IMR-90 (cell line): ENCODE results near the gene AUNIP. TPM values are rescaled to one million over a fixed set of nuclear protein-coding genes. Genes with fewer than 3 reads are reported as not detected.

ENCODE experiments used
- ATAC-seq: fragments of 200-7000 bp; cut with Tn5 transposase; 2 replicates; pipeline ENCODE4 v1.9.1; 2020; ENCODE audit warnings: low read depth, mild to moderate bottlenecking, moderate library complexity
- BruUV-seq: library from RNA; stranded (reverse); fragments of 400-500 nt; replicated peaks from 2 replicates; lab custom pipeline; 2021; lab: Mats Ljungman, UMichigan
- CTCF ChIA-PET: fragments of 300-600 bp; formaldehyde crosslinking; extraction: SDS; loops from one replicate; lab custom pipeline; 2021; ENCODE audit warnings: antibody characterized with exemption; lab: Yijun Ruan, JAX
- POLR2A ChIA-PET: fragments of 300-600 bp; sonication (Branson Sonifier 250); formaldehyde crosslinking; loops from one replicate; lab custom pipeline; 2022; ENCODE audit warnings: antibody characterized with exemption; ENCODE audit not compliant: unreplicated experiment; lab: Charles Lee
- DNase-seq: peaks from one replicate; pipeline ENCODE4 v3.0.0; 2013
- H2AFZ ChIP-seq: replicated peaks from 2 replicates; pipeline ENCODE3; 2013; ENCODE audit warnings: low read length, mild to moderate bottlenecking; ENCODE audit not compliant: poor library complexity
- H2AK5ac ChIP-seq: 2 replicates; pipeline ENCODE4 v1.6.1; 2013; ENCODE audit warnings: low read depth, low read length, inconsistent platforms
- H2AK9ac ChIP-seq: replicated peaks from 2 replicates; pipeline ENCODE3; 2013; ENCODE audit warnings: mild to moderate bottlenecking, low read depth, low read length, moderate library complexity; ENCODE audit not compliant: poor library complexity
- H2BK120ac ChIP-seq: 2 replicates; pipeline ENCODE4 v1.6.1; 2013; ENCODE audit warnings: low read depth, low read length, inconsistent platforms
- H2BK15ac ChIP-seq: 3 replicates; pipeline ENCODE4 v1.6.1; 2013; ENCODE audit warnings: low read depth, low read length, inconsistent platforms
- H2BK20ac ChIP-seq: 2 replicates; pipeline ENCODE4 v1.6.1; 2013; ENCODE audit warnings: low read depth, mild to moderate bottlenecking, inconsistent platforms, low read length, moderate library complexity
- H2BK5ac ChIP-seq: 2 replicates; pipeline ENCODE4 v1.6.1; 2013; ENCODE audit warnings: mild to moderate bottlenecking, low read depth, low read length, inconsistent platforms; ENCODE audit not compliant: poor library complexity, severe bottlenecking
- H3K14ac ChIP-seq: replicated peaks from 2 replicates; pipeline ENCODE4 v1.6.1; 2013; ENCODE audit warnings: low read depth, low read length, inconsistent platforms
- H3K18ac ChIP-seq: 2 replicates; pipeline ENCODE4 v1.6.1; 2013; ENCODE audit warnings: low read depth, low read length, control low read depth
- H3K23ac ChIP-seq: 2 replicates; pipeline ENCODE4 v1.6.1; 2013; ENCODE audit warnings: low read depth, low read length, inconsistent platforms
- H3K27ac ChIP-seq: 2 replicates; pipeline ENCODE4 v1.5.1; 2013; ENCODE audit warnings: mild to moderate bottlenecking, control low read depth, low read length; ENCODE audit not compliant: insufficient read depth
- H3K27me3 ChIP-seq: 2 replicates; pipeline ENCODE4 v1.6.1; 2013; ENCODE audit warnings: low read length; ENCODE audit not compliant: control insufficient read depth, insufficient read depth
- H3K36me3 ChIP-seq: 2 replicates; pipeline ENCODE4 v1.6.1; 2013; ENCODE audit warnings: low read length, mixed read lengths; ENCODE audit not compliant: control insufficient read depth, insufficient read depth
- H3K4ac ChIP-seq: 2 replicates; pipeline ENCODE4 v1.6.1; 2013; ENCODE audit warnings: low read depth, low read length, inconsistent platforms
- H3K4me1 ChIP-seq: 2 replicates; pipeline ENCODE4 v1.6.1; 2013; ENCODE audit warnings: low read length, mixed read lengths; ENCODE audit not compliant: control insufficient read depth, insufficient read depth
- H3K4me2 ChIP-seq: 2 replicates; pipeline ENCODE4 v1.6.1; 2013; ENCODE audit warnings: low read depth, mild to moderate bottlenecking, control low read depth, low read length, moderate library complexity
- H3K4me3 ChIP-seq: 2 replicates; pipeline ENCODE4 v1.5.1; 2013; ENCODE audit warnings: low read depth, mild to moderate bottlenecking, control low read depth, low read length, moderate library complexity; ENCODE audit not compliant: insufficient read depth
- H3K56ac ChIP-seq: 2 replicates; pipeline ENCODE4 v1.6.1; 2013; ENCODE audit warnings: low read length, inconsistent platforms; ENCODE audit not compliant: insufficient read depth; ENCODE audit errors: extremely low read depth
- H3K79me1 ChIP-seq, 2 experiments: 2 replicates each; pipeline ENCODE4 v1.6.1; 2013; ENCODE audit warnings: low read length in 2 of 2, inconsistent platforms in 1 of 2, low read depth in 1 of 2
- H3K9ac ChIP-seq: 2 replicates; pipeline ENCODE4 v1.6.1; 2013; ENCODE audit warnings: low read depth, low read length, control low read depth
- H3K9me1 ChIP-seq: 2 replicates; pipeline ENCODE4 v1.6.1; 2013; ENCODE audit warnings: low read length, inconsistent platforms; ENCODE audit not compliant: insufficient read depth
- H3K9me3 ChIP-seq: 2 replicates; pipeline ENCODE4 v1.6.1; 2013; ENCODE audit warnings: low read length; ENCODE audit not compliant: control insufficient read depth, insufficient read depth
- H4K20me1 ChIP-seq: 2 replicates; pipeline ENCODE4 v1.6.1; 2013; ENCODE audit warnings: low read length, inconsistent platforms; ENCODE audit not compliant: insufficient read depth
- H4K5ac ChIP-seq: 2 replicates; pipeline ENCODE4 v1.6.1; 2013; ENCODE audit warnings: mild to moderate bottlenecking, low read depth, low read length, control low read depth
- H4K8ac ChIP-seq, 2 experiments: 2 replicates each; pipeline ENCODE4 v1.6.1; 2013; ENCODE audit warnings: low read depth in 2 of 2, low read length in 2 of 2, control low read depth in 1 of 2, inconsistent platforms in 1 of 2
- H4K91ac ChIP-seq: 2 replicates; pipeline ENCODE4 v1.6.1; 2013; ENCODE audit warnings: low read depth, low read length, inconsistent platforms; ENCODE audit not compliant: insufficient read depth
- CHD1 ChIP-seq: IDR thresholded peaks from 2 replicates; pipeline ENCODE4 v1.6.1; 2012; ENCODE audit warnings: low read depth, low read length, improper control_type of control experiment
- MXI1 ChIP-seq: IDR thresholded peaks from 2 replicates; pipeline ENCODE4 v1.6.1; 2012; ENCODE audit warnings: low read depth, mild to moderate bottlenecking, low read length, moderate library complexity, borderline replicate concordance
- WGBS, 2 experiments: methylation state at CpG; one replicate each; pipeline versions ENCODE4 v1.1.5 to v1.1.7; 2013; ENCODE audit warnings: missing lambda C conversion rate in 2 of 2; ENCODE audit not compliant: insufficient read length in 1 of 2; ENCODE audit errors: extremely low coverage in 2 of 2; 5-methylcytosine and 5-hydroxymethylcytosine counted together
- dilution Hi-C: fragments of 300-500 bp; cut with HindIII; formaldehyde crosslinking; loops from one replicate; pipeline ENCODE4 v1.14.3; 2018; ENCODE audit warnings: low sequenced_read_pairs; ENCODE audit not compliant: unreplicated experiment
- in situ Hi-C: fragments of 300-500 bp; cut with MboI; formaldehyde crosslinking; loops from 3 replicates; pipeline ENCODE4 v1.14.3; 2019; ENCODE audit warnings: low sequenced_read_pairs, inconsistent platforms, mixed read lengths
- intact Hi-C: fragments of 100-400 bp; cut with micrococcal nuclease; formaldehyde crosslinking; loops from 2 replicates; pipeline ENCODE4 v1.10.0; 2022
- polyA plus RNA-seq, 3 experiments: library from polyadenylated mRNA; depleted of rRNA; stranded (reverse); fragments of >200 nt; gene quantifications; 2 replicates each; pipeline ENCODE4 v1.2.3, GENCODE V29; 2012; ENCODE audit warnings: low replicate concordance in 1 of 3
- total RNA-seq: library from RNA; depleted of rRNA; stranded (reverse); fragments of >200 nt; gene quantifications from 2 replicates; pipeline ENCODE4 v1.2.3, GENCODE V29; 2012

Gene AUNIP
- total and polyA plus RNA-seq, 2 of the 4 experiments (the other 2 are of a cell fraction): 2.4 to 5.0 TPM

GRCh38 chr1:25834894-25835293 lies 24.4 kb downstream of the AUNIP start:
- Histone ChIP-seq H2BK120ac (no peak overlapping the region), H2AK9ac (no peak overlapping the region), H4K8ac (no peak overlapping the region), H3K79me1 (peaks cover 3 to 8% of the 10 kb centered on the region in 2 experiments; a peak in 1 of 4 replicates), H4K20me1 (no peaks in the 10 kb centered on the region), H3K9me3 (no peaks in the 10 kb centered on the region), H2AK5ac (no peak overlapping the region), H3K9me1 (no peaks in the 10 kb centered on the region; the same call in 1 of the 2 replicates), H2BK20ac (no peak overlapping the region), H2AFZ (no peak overlapping the region), H3K27ac (no peak overlapping the region), H4K91ac (no peak overlapping the region), H3K18ac (no peak overlapping the region), H3K14ac (no peak overlapping the region), H3K4me3 (no peak overlapping the region), H3K4me1 (no peaks in the 10 kb centered on the region), H3K9ac (no peak overlapping the region), H3K56ac (no peak overlapping the region), H3K27me3 (no peaks in the 10 kb centered on the region), H3K23ac (no peak overlapping the region), H2BK5ac (no peak overlapping the region), H3K4ac (no peak overlapping the region), H4K5ac (no peak overlapping the region), H3K4me2 (no peak overlapping the region), H3K36me3 (peaks cover 31% of the 10 kb centered on the region), H2BK15ac (no peak overlapping the region)
- WGBS, 2 experiments: no CpG with 5 or more reads among the region's 3 CpGs
- CTCF ChIA-PET: interaction anchor here (0.9 kb wide), 1 partner anchor 10 kb away, joined by 3 read pairs; no protein-coding TSS in a partner anchor
- dilution Hi-C loops: no loop called here
- TF ChIP-seq CHD1 (no peak), MXI1 (no peak)
- DNase-seq (no peak), ATAC-seq (no peak)
- POLR2A ChIA-PET: no interaction called here
- intact Hi-C loops: no loop called here
- no TSS peak for BruUV-seq
- in situ Hi-C loops: no loop called here
